Liver (tissue), 9 donors: ENCODE results near the gene ABCC10. TPM values are rescaled to one million over a fixed set of nuclear protein-coding genes. Genes with fewer than 3 reads are reported as not detected.

Experiments used
- DNase-seq: peaks from one replicate; pipeline ENCODE4 v3.0.0-alpha.2; 2017; ENCODE audit warnings: low spot score
- H3K27ac ChIP-seq, 2 donors: one replicate each; pipeline ENCODE4 v1.7.0; 2013; ENCODE audit warnings: inconsistent platforms in 2 of 2, low read length in 2 of 2, control low read depth in 1 of 2, low read depth in 1 of 2, mild to moderate bottlenecking in 1 of 2
- H3K27me3 ChIP-seq, 4 donors: one replicate each; pipeline versions ENCODE4 v1.6.1 to v1.7.0; 2013; ENCODE audit warnings: low read length in 3 of 4, inconsistent platforms in 1 of 4, mild to moderate bottlenecking in 1 of 4, moderate library complexity in 1 of 4; ENCODE audit not compliant: control insufficient read depth in 4 of 4, insufficient read depth in 4 of 4
- H3K36me3 ChIP-seq, 4 donors: one replicate each; pipeline versions ENCODE4 v1.6.1 to v1.7.0; 2013; ENCODE audit warnings: low read length in 3 of 4, mild to moderate bottlenecking in 3 of 4, low read depth in 1 of 4, moderate library complexity in 1 of 4; ENCODE audit not compliant: control insufficient read depth in 4 of 4, insufficient read depth in 3 of 4
- H3K4me1 ChIP-seq, 4 donors: one replicate each; pipeline versions ENCODE4 v1.6.1 to v1.7.0; 2013; ENCODE audit warnings: low read length in 3 of 4, mild to moderate bottlenecking in 3 of 4, moderate library complexity in 1 of 4; ENCODE audit not compliant: control insufficient read depth in 4 of 4, insufficient read depth in 4 of 4
- H3K4me3 ChIP-seq, 3 donors: one replicate each; pipeline versions ENCODE4 v1.6.1 to v1.7.0; 2013; ENCODE audit warnings: low read length in 3 of 3, control low read depth in 1 of 3, low read depth in 1 of 3, mild to moderate bottlenecking in 1 of 3
- H3K9ac ChIP-seq, 2 donors: one replicate each; pipeline ENCODE4 v1.7.0; 2013; ENCODE audit warnings: low read length in 2 of 2, mild to moderate bottlenecking in 2 of 2, moderate library complexity in 2 of 2, control low read depth in 1 of 2, low read depth in 1 of 2
- H3K9me3 ChIP-seq, 4 donors: one replicate each; pipeline versions ENCODE4 v1.6.1 to v1.7.0; 2013; ENCODE audit warnings: low read length in 3 of 4; ENCODE audit not compliant: control insufficient read depth in 4 of 4
- ATF3 ChIP-seq: IDR thresholded peaks from 2 replicates; pipeline ENCODE4 v1.6.1; 2016; ENCODE audit warnings: antibody characterized with exemption
- EGR1 ChIP-seq, 2 donors: IDR thresholded peaks; 2 replicates each; pipeline ENCODE4 v1.6.1; 2016 to 2018; ENCODE audit warnings: antibody characterized with exemption in 2 of 2, low read depth in 2 of 2
- FOXA1 ChIP-seq: IDR thresholded peaks from 2 replicates; pipeline ENCODE4 v1.6.1; 2016; ENCODE audit warnings: antibody characterized with exemption
- FOXA2 ChIP-seq: IDR thresholded peaks from 2 replicates; pipeline ENCODE4 v1.6.1; 2016; ENCODE audit warnings: antibody characterized with exemption
- GABPA ChIP-seq, 2 donors: IDR thresholded peaks in 1 of 2; conservative IDR thresholded peaks in 1 of 2; 2 replicates each; pipeline ENCODE4 v1.6.1; 2016; ENCODE audit warnings: antibody characterized with exemption in 2 of 2, mild to moderate bottlenecking in 1 of 2, moderate library complexity in 1 of 2
- HNF4A ChIP-seq, 2 donors: conservative IDR thresholded peaks; 2 replicates each; pipeline ENCODE4 v1.6.1; 2016; ENCODE audit warnings: antibody characterized with exemption in 2 of 2, mild to moderate bottlenecking in 2 of 2
- HNF4G ChIP-seq: IDR thresholded peaks from 2 replicates; pipeline ENCODE4 v1.6.1; 2016; ENCODE audit warnings: antibody characterized with exemption
- JUND ChIP-seq, 2 donors: IDR thresholded peaks; 2 replicates each; pipeline ENCODE4 v1.6.1; 2016; ENCODE audit warnings: antibody characterized with exemption in 2 of 2
- MAX ChIP-seq: IDR thresholded peaks from 2 replicates; pipeline ENCODE4 v1.6.1; 2016; ENCODE audit warnings: antibody characterized with exemption
- NR2F2 ChIP-seq: IDR thresholded peaks from 2 replicates; pipeline ENCODE4 v1.6.1; 2016; ENCODE audit warnings: antibody characterized with exemption
- RAD21 ChIP-seq, 2 donors: IDR thresholded peaks; 2 replicates each; pipeline ENCODE4 v1.6.1; 2016; ENCODE audit warnings: antibody characterized with exemption in 2 of 2, mild to moderate bottlenecking in 2 of 2
- RXRA ChIP-seq, 2 donors: IDR thresholded peaks; 2 replicates each; pipeline ENCODE4 v1.6.1; 2017 to 2018; ENCODE audit warnings: antibody characterized with exemption in 2 of 2, mild to moderate bottlenecking in 1 of 2
- SP1 ChIP-seq: IDR thresholded peaks from 2 replicates; pipeline ENCODE4 v1.6.1; 2018; ENCODE audit warnings: antibody characterized with exemption, mild to moderate bottlenecking
- TAF1 ChIP-seq: conservative IDR thresholded peaks from 2 replicates; pipeline ENCODE4 v1.6.1; 2016; ENCODE audit warnings: antibody characterized with exemption, mild to moderate bottlenecking
- YY1 ChIP-seq: IDR thresholded peaks from 2 replicates; pipeline ENCODE4 v1.6.1; 2016; ENCODE audit warnings: antibody characterized with exemption, mild to moderate bottlenecking
- ZBTB33 ChIP-seq: IDR thresholded peaks from 2 replicates; pipeline ENCODE4 v1.6.1; 2016; ENCODE audit warnings: antibody characterized with exemption
- WGBS: extraction: QIAGEN DNeasy Blood & Tissue Kit; methylation state at CpG from one replicate; pipeline ENCODE4 v1.1.7; 2013; 5-methylcytosine and 5-hydroxymethylcytosine counted together
- polyA plus RNA-seq, 2 donors: library from polyadenylated mRNA; stranded (reverse) in 1 of 2; unstranded in 1 of 2; fragments of 200-250 nt in 1 of 2; fragments of >200 nt in 1 of 2; fragmentation: Nextera tagmentation in 1 of 2; extraction: Ambion mirVana in 1 of 2; gene quantifications; one replicate each; pipeline versions ENCODE4 v1.2.1 to v1.2.3, GENCODE V29; 2013 to 2015
- total RNA-seq, 2 donors: library from RNA; depleted of rRNA; stranded (reverse); fragments of >200 nt; gene quantifications; one replicate each; pipeline ENCODE4 v1.2.3, GENCODE V29; 2014
- TF ChIP-seq, protein P1 (sequence below): fragments of 150-350 bp; IDR thresholded peaks from 2 replicates; pipeline ENCODE4 v1.5.1; 2017; ENCODE audit warnings: improper control_type of control experiment, low read depth, low read length; ENCODE audit not compliant: missing input control
- TF ChIP-seq, protein P2 (sequence below): IDR thresholded peaks from 2 replicates; pipeline ENCODE4 v1.6.1; 2016; ENCODE audit warnings: antibody characterized with exemption, mild to moderate bottlenecking
- donor health status: healthy.
- donor health status: healthy.
- donor health status: healthy.
- donor health status: healthy.
- donor health status: healthy.

ABCC10 gene
- total and polyA plus RNA-seq, 4 donors: 3.9 to 10.6 (median 5.1) TPM

GRCh38 chr6:43428874-43429273 is 1.5 kb downstream of the ABCC10 start:
- Histone ChIP-seq H3K27ac (no peak overlapping the region), H3K4me1 (peaks cover 4 to 19% (median 18%) of the 10 kb centered on the region in 4 donors), H3K27me3 (no peaks in the 10 kb centered on the region), H3K9me3 (no peaks in the 10 kb centered on the region), H3K36me3 (peaks cover 0 to 8% (median 2%) of the 10 kb centered on the region in 4 donors), H3K9ac (peak overlapping the region in 1 of 2 donors; percentile 30), H3K4me3 (peak overlapping the region in 1 of 3 donors; percentile 64)
- 96% methylated on average over 3 of the region's 3 CpGs for WGBS
- no peak for DNase-seq
- TF ChIP-seq JUND (IDR thresholded peaks at IDR 0.05) (no peak), FOXA1 (no peak)

- H3K9ac ChIP-seq: no peak overlapping the region
- H3K9me3 ChIP-seq: no peaks in the 10 kb centered on the region
- peaks cover 10 to 14% (median 12%) of the 10 kb centered on the region in 4 donors for H3K4me1 ChIP-seq
- no peak overlapping the region for H3K27ac ChIP-seq
- no peaks in the 10 kb centered on the region for H3K27me3 ChIP-seq
- no peak for DNase-seq
- 95% methylated on average over 19 of the region's 19 CpGs for WGBS
- H3K4me3 ChIP-seq: no peak overlapping the region
- TF ChIP-seq ATF3 (no peak), FOXA2 (no peak), RXRA (IDR thresholded peaks at IDR 0.05) (no peak), NR2F2 (no peak), EGR1 (IDR thresholded peaks at IDR 0.05; ENCODE audit: low read depth in 2 of 2) (no peak), HNF4A (conservative IDR thresholded peaks at IDR 0.05) (no peak), TAF1 (no peak), MAX (no peak), JUND (IDR thresholded peaks at IDR 0.05) (no peak), GABPA (IDR thresholded peaks at IDR 0.05 in 1 of 2, conservative IDR thresholded peaks at IDR 0.05 in 1 of 2) (no peak), YY1 (no peak), HNF4G (no peak), SP1 (no peak), RAD21 (IDR thresholded peaks at IDR 0.05) (no peak), FOXA1 (no peak), ZBTB33 (no peak)
- TF ChIP-seq, protein P1, sequence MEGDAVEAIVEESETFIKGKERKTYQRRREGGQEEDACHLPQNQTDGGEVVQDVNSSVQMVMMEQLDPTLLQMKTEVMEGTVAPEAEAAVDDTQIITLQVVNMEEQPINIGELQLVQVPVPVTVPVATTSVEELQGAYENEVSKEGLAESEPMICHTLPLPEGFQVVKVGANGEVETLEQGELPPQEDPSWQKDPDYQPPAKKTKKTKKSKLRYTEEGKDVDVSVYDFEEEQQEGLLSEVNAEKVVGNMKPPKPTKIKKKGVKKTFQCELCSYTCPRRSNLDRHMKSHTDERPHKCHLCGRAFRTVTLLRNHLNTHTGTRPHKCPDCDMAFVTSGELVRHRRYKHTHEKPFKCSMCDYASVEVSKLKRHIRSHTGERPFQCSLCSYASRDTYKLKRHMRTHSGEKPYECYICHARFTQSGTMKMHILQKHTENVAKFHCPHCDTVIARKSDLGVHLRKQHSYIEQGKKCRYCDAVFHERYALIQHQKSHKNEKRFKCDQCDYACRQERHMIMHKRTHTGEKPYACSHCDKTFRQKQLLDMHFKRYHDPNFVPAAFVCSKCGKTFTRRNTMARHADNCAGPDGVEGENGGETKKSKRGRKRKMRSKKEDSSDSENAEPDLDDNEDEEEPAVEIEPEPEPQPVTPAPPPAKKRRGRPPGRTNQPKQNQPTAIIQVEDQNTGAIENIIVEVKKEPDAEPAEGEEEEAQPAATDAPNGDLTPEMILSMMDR: no peak
- TF ChIP-seq, protein P2, sequence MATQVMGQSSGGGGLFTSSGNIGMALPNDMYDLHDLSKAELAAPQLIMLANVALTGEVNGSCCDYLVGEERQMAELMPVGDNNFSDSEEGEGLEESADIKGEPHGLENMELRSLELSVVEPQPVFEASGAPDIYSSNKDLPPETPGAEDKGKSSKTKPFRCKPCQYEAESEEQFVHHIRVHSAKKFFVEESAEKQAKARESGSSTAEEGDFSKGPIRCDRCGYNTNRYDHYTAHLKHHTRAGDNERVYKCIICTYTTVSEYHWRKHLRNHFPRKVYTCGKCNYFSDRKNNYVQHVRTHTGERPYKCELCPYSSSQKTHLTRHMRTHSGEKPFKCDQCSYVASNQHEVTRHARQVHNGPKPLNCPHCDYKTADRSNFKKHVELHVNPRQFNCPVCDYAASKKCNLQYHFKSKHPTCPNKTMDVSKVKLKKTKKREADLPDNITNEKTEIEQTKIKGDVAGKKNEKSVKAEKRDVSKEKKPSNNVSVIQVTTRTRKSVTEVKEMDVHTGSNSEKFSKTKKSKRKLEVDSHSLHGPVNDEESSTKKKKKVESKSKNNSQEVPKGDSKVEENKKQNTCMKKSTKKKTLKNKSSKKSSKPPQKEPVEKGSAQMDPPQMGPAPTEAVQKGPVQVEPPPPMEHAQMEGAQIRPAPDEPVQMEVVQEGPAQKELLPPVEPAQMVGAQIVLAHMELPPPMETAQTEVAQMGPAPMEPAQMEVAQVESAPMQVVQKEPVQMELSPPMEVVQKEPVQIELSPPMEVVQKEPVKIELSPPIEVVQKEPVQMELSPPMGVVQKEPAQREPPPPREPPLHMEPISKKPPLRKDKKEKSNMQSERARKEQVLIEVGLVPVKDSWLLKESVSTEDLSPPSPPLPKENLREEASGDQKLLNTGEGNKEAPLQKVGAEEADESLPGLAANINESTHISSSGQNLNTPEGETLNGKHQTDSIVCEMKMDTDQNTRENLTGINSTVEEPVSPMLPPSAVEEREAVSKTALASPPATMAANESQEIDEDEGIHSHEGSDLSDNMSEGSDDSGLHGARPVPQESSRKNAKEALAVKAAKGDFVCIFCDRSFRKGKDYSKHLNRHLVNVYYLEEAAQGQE: no peak
- H3K36me3 ChIP-seq: peaks cover 0 to 8% (median 2%) of the 10 kb centered on the region in 4 donors
These were observed 4.9 kb downstream of the ABCC10 start for GRCh38 chr6:43432009-43432945.
